SK-N-SH (cell line): ENCODE measurements around the gene IL7R. TPM values are rescaled to one million over a fixed set of nuclear protein-coding genes. Genes with fewer than 3 reads are reported as not detected.

Experiments
- CTCF ChIA-PET: fragments of 300-600, 350-600 bp; formaldehyde crosslinking; extraction: SDS; loops from one replicate; lab custom pipeline; 2021; lab: Yijun Ruan, JAX
- POLR2A ChIA-PET: fragments of 350-600 bp; sonication (Branson Sonifier 250); formaldehyde crosslinking; extraction: SDS; loops from one replicate; lab custom pipeline; 2020; ENCODE audit warnings: antibody characterized with exemption, inconsistent platforms; lab: Yijun Ruan, JAX
- DNase-seq: peaks from one replicate; pipeline ENCODE4 v3.0.0; 2012
- H2AFZ ChIP-seq: fragments of 200-600 bp; sonication (generic); 2 replicates; pipeline ENCODE4 v1.8.1; 2016; ENCODE audit warnings: antibody characterized with exemption, mild to moderate bottlenecking, low read depth
- H3F3A ChIP-seq: fragments of 200-600 bp; sonication (generic); replicated peaks from 2 replicates; pipeline ENCODE3; 2016; ENCODE audit warnings: antibody characterized with exemption, mild to moderate bottlenecking; ENCODE audit not compliant: insufficient read depth
- H3K27ac ChIP-seq, 2 experiments: fragments of 200-500 bp in 1 of 2; fragments of 200-600 bp in 1 of 2; sonication (Bioruptor generic) in 1 of 2; sonication (generic), shearing (Covaris generic) in 1 of 2; 2 replicates each; pipeline versions ENCODE4 v1.5.1 to v1.6.1; 2014 to 2016; ENCODE audit warnings: low read depth in 2 of 2, inconsistent platforms in 1 of 2, low read length in 1 of 2, mild to moderate bottlenecking in 1 of 2, mixed read lengths in 1 of 2
- H3K27me3 ChIP-seq: fragments of 200-600 bp; sonication (generic), shearing (Covaris generic); 2 replicates; pipeline ENCODE4 v1.6.1; 2016; ENCODE audit warnings: mixed run types; ENCODE audit not compliant: insufficient read depth
- H3K36me3 ChIP-seq, 2 experiments: fragments of 200-500 bp in 1 of 2; fragments of 200-600 bp in 1 of 2; sonication (Bioruptor generic) in 1 of 2; sonication (generic) in 1 of 2; replicated peaks in 1 of 2; 2 replicates each; pipeline versions ENCODE3 to v1.5.1; 2014 to 2016; ENCODE audit warnings: low read length in 1 of 2, mild to moderate bottlenecking in 1 of 2; ENCODE audit not compliant: insufficient read depth in 2 of 2, control insufficient read depth in 1 of 2
- H3K4me1 ChIP-seq, 2 experiments: fragments of 200-500 bp in 1 of 2; fragments of 200-600 bp in 1 of 2; sonication (Bioruptor generic) in 1 of 2; sonication (generic), shearing (Covaris generic) in 1 of 2; 2 replicates each; pipeline versions ENCODE4 v1.5.1 to v1.6.1; 2014 to 2016; ENCODE audit warnings: low read depth in 1 of 2, low read length in 1 of 2, mixed run types in 1 of 2; ENCODE audit not compliant: insufficient read depth in 2 of 2, control insufficient read depth in 1 of 2
- H3K4me2 ChIP-seq: fragments of 200-600 bp; sonication (generic), shearing (Covaris generic); 2 replicates; pipeline ENCODE4 v1.6.1; 2017; ENCODE audit warnings: mixed run types
- H3K4me3 ChIP-seq, 2 experiments: fragments of 200-500 bp in 1 of 2; fragments of 200-600 bp in 1 of 2; sonication (Bioruptor generic) in 1 of 2; sonication (generic), shearing (Covaris generic) in 1 of 2; 2 replicates each; pipeline versions ENCODE4 v1.5.1 to v1.8.1; 2014 to 2016; ENCODE audit warnings: low read depth in 2 of 2, inconsistent platforms in 1 of 2, low read length in 1 of 2, mild to moderate bottlenecking in 1 of 2, mixed read lengths in 1 of 2, moderate library complexity in 1 of 2
- H3K79me2 ChIP-seq: fragments of 200-600 bp; sonication (generic); 2 replicates; pipeline ENCODE4 v1.8.1; 2017; ENCODE audit warnings: mild to moderate bottlenecking; ENCODE audit not compliant: insufficient read depth
- H3K9ac ChIP-seq: fragments of 200-600 bp; sonication (generic); 2 replicates; pipeline ENCODE4 v1.6.1; 2017; ENCODE audit warnings: mixed run types
- H3K9me2 ChIP-seq: fragments of 200-600 bp; sonication (generic); 2 replicates; pipeline ENCODE4 v1.6.1; 2017; ENCODE audit warnings: mixed run types
- H3K9me3 ChIP-seq: fragments of 200-600 bp; sonication (generic); 2 replicates; pipeline ENCODE4 v1.6.1; 2017; ENCODE audit warnings: mixed run types, mild to moderate bottlenecking, moderate library complexity
- H4K20me1 ChIP-seq: fragments of 200-600 bp; sonication (generic); 2 replicates; pipeline ENCODE4 v1.6.1; 2017; ENCODE audit warnings: mild to moderate bottlenecking, mixed run types; ENCODE audit not compliant: insufficient read depth
- FOSL2 ChIP-seq: IDR thresholded peaks from 2 replicates; pipeline ENCODE4 v1.4.0; 2012; ENCODE audit warnings: low read depth, mild to moderate bottlenecking, moderate library complexity, borderline replicate concordance
- GABPA ChIP-seq: IDR thresholded peaks from 2 replicates; pipeline ENCODE4 v1.4.0; 2012; ENCODE audit warnings: low read depth, mild to moderate bottlenecking
- MXI1 ChIP-seq: IDR thresholded peaks from 2 replicates; pipeline ENCODE4 v1.6.1; 2012; ENCODE audit warnings: mild to moderate bottlenecking, low read depth, low read length, improper control_type of control experiment
- YY1 ChIP-seq: IDR thresholded peaks from 2 replicates; pipeline ENCODE4 v1.4.0; 2012; ENCODE audit warnings: low read depth, mild to moderate bottlenecking
- WGBS: methylation state at CpG from one replicate; pipeline ENCODE4 v1.1.6; 2017; ENCODE audit warnings: low lambda C conversion rate; 5-methylcytosine and 5-hydroxymethylcytosine counted together
- polyA plus RNA-seq, 3 experiments: library from polyadenylated mRNA; depleted of rRNA; stranded (reverse); fragments of >200 nt; gene quantifications; 2 replicates each; pipeline ENCODE4 v1.2.3, GENCODE V29; 2012
- TF ChIP-seq, protein P1 (sequence below): fragments of 150-350 bp; IDR thresholded peaks from 2 replicates; pipeline ENCODE4 v1.6.1; 2016; ENCODE audit warnings: mild to moderate bottlenecking, low read depth, low read length
- TF ChIP-seq, protein P2 (sequence below): IDR thresholded peaks from 2 replicates; pipeline ENCODE4 v1.6.1; 2012; ENCODE audit warnings: mild to moderate bottlenecking, low read depth, low read length, moderate library complexity
- TF ChIP-seq, protein P3 (sequence below): fragments of 150-350 bp; IDR thresholded peaks from 2 replicates; pipeline ENCODE4 v1.6.1; 2017; ENCODE audit warnings: antibody characterized with exemption, low read length, low read depth, borderline replicate concordance

The IL7R gene
- polyA plus RNA-seq, 1 of the 3 experiments (the other 2 are of a cell fraction): 3.0 TPM

DNA sequence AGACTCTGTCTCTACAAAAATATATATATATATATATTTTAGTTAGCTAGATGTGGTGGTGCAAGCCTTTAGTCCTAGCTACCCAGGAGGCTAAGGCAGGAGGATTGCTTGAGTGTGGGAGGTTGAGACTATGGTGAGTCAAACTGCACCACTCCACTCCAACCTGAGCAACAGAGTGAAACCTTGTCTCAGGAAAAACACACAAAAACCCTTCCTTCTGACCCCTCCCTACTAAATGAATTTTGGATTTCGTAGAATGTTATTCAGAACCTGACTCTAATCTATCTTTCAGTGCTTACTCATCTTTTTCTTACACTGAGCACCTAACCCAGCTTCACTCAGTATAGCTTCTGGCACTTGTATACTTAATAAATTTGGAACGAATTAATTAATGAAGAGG, 35.2 kb upstream of the IL7R start (continued):
- TF ChIP-seq GABPA (no peak), FOSL2 (no peak), YY1 (no peak)
- TF ChIP-seq, protein P1, sequence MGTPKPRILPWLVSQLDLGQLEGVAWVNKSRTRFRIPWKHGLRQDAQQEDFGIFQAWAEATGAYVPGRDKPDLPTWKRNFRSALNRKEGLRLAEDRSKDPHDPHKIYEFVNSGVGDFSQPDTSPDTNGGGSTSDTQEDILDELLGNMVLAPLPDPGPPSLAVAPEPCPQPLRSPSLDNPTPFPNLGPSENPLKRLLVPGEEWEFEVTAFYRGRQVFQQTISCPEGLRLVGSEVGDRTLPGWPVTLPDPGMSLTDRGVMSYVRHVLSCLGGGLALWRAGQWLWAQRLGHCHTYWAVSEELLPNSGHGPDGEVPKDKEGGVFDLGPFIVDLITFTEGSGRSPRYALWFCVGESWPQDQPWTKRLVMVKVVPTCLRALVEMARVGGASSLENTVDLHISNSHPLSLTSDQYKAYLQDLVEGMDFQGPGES: no peak

DNA sequence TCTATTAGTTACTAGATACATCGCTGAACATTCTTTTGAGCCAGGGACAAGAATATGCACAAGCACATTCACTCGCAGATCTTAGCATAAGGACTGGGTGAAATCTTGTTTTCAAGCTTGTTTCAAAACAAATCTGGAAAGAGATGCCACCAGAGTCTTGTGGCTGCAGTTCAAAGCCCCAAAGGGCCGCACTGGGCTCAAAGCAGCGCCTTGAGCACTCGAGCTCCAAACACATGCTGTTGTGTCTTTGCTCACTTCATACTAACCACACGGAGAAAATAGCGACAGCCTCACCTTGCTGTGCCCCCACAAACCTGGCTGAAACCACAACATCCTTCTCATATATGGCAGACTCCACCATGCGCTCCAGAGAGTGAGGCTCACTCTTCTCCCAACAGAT, 34.2 kb upstream of the IL7R start:
- Histone ChIP-seq H3K4me2 (no peak overlapping the region), H3K9me2 (no peaks in the 10 kb centered on the region)

More for the DNA sequence above, 34.2 kb upstream of the IL7R start:
- no peak overlapping the region for H2AFZ ChIP-seq
- H3F3A ChIP-seq: no peaks in the 10 kb centered on the region
- H3K27me3 ChIP-seq: no peaks in the 10 kb centered on the region
- CTCF ChIA-PET: interaction anchor here (1.1 to 1.3 kb wide), 2 partner anchors 43 to 44 kb away, joined by 3 to 5 read pairs; no protein-coding TSS in a partner anchor
- H3K4me1 ChIP-seq: no peaks in the 10 kb centered on the region
- H3K9me3 ChIP-seq: no peaks in the 10 kb centered on the region
- WGBS: 71% methylated on average over 8 of the region's 8 CpGs
- no peak overlapping the region for H3K4me3 ChIP-seq
- DNase-seq: no peak
- H3K27ac ChIP-seq: no peak overlapping the region
- no peaks in the 10 kb centered on the region for H4K20me1 ChIP-seq
- no peaks in the 10 kb centered on the region for H3K36me3 ChIP-seq
- TF ChIP-seq MXI1 (no peak), FOSL2 (no peak)
- TF ChIP-seq, protein P2, sequence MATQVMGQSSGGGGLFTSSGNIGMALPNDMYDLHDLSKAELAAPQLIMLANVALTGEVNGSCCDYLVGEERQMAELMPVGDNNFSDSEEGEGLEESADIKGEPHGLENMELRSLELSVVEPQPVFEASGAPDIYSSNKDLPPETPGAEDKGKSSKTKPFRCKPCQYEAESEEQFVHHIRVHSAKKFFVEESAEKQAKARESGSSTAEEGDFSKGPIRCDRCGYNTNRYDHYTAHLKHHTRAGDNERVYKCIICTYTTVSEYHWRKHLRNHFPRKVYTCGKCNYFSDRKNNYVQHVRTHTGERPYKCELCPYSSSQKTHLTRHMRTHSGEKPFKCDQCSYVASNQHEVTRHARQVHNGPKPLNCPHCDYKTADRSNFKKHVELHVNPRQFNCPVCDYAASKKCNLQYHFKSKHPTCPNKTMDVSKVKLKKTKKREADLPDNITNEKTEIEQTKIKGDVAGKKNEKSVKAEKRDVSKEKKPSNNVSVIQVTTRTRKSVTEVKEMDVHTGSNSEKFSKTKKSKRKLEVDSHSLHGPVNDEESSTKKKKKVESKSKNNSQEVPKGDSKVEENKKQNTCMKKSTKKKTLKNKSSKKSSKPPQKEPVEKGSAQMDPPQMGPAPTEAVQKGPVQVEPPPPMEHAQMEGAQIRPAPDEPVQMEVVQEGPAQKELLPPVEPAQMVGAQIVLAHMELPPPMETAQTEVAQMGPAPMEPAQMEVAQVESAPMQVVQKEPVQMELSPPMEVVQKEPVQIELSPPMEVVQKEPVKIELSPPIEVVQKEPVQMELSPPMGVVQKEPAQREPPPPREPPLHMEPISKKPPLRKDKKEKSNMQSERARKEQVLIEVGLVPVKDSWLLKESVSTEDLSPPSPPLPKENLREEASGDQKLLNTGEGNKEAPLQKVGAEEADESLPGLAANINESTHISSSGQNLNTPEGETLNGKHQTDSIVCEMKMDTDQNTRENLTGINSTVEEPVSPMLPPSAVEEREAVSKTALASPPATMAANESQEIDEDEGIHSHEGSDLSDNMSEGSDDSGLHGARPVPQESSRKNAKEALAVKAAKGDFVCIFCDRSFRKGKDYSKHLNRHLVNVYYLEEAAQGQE: no peak
- TF ChIP-seq, protein P3, sequence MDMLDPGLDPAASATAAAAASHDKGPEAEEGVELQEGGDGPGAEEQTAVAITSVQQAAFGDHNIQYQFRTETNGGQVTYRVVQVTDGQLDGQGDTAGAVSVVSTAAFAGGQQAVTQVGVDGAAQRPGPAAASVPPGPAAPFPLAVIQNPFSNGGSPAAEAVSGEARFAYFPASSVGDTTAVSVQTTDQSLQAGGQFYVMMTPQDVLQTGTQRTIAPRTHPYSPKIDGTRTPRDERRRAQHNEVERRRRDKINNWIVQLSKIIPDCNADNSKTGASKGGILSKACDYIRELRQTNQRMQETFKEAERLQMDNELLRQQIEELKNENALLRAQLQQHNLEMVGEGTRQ: no peak
- H3K9ac ChIP-seq: no peak overlapping the region
- POLR2A ChIA-PET: no interaction called here
- H3K79me2 ChIP-seq: no peaks in the 10 kb centered on the region
